Measurements from ENCODE around the gene PARP16.

- TF ChIP-seq GATA2 (IDR thresholded peaks at IDR 0.05; ENCODE audit: low read depth, low read length) (no peak), GATA3 (IDR thresholded peaks at IDR 0.05; ENCODE audit: low read depth, low read length) (no peak)
These were observed 19.1 kb upstream of the PARP16 start for GRCh38 chr15:65305776-65306175.
